ENCODE results near the gene ARID1B.

The ARID1B gene

DNA sequence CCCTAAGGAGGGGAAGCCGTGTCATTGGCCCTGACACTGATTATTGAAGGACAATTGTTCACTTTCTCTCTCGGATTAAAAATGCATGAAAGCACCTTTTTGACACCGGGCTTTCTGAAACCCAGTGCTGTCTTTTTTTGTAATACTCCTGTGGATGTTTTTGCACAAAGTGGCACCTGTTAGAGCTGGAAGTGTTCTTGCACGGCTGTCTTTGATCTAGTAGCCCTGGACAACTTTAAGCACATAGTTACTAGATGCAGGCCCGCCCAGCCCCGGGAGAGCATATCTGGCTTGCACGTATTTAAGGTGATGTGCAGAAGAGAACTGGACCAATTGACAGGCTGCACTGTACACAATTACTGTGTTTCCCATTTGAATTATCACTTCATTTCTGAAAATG is 72.6 kb downstream of the ARID1B start:
- Histone ChIP-seq H2AFZ (no peak overlapping the region), H3K27ac (no peak overlapping the region), H3K27me3 (ENCODE audit: control insufficient read depth, insufficient read depth, low read length) (no peaks in the 10 kb centered on the region), H3K4me2 (ENCODE audit: low read length) (no peak overlapping the region), H3K4me1 (peaks cover 41% of the 10 kb centered on the region), H3K36me3 (ENCODE audit: control insufficient read depth, insufficient read depth, low read length) (no peaks in the 10 kb centered on the region), H3K4me3 (ENCODE audit: low read depth, low read length) (no peak overlapping the region), H3K9ac (no peak overlapping the region), H3K9me3 (ENCODE audit: control insufficient read depth, low read length) (no peaks in the 10 kb centered on the region), H3K79me2 (peaks cover 89% of the 10 kb centered on the region)
- TF ChIP-seq, protein P1, sequence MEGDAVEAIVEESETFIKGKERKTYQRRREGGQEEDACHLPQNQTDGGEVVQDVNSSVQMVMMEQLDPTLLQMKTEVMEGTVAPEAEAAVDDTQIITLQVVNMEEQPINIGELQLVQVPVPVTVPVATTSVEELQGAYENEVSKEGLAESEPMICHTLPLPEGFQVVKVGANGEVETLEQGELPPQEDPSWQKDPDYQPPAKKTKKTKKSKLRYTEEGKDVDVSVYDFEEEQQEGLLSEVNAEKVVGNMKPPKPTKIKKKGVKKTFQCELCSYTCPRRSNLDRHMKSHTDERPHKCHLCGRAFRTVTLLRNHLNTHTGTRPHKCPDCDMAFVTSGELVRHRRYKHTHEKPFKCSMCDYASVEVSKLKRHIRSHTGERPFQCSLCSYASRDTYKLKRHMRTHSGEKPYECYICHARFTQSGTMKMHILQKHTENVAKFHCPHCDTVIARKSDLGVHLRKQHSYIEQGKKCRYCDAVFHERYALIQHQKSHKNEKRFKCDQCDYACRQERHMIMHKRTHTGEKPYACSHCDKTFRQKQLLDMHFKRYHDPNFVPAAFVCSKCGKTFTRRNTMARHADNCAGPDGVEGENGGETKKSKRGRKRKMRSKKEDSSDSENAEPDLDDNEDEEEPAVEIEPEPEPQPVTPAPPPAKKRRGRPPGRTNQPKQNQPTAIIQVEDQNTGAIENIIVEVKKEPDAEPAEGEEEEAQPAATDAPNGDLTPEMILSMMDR (IDR thresholded peaks at IDR 0.05), result no peak

DNA sequence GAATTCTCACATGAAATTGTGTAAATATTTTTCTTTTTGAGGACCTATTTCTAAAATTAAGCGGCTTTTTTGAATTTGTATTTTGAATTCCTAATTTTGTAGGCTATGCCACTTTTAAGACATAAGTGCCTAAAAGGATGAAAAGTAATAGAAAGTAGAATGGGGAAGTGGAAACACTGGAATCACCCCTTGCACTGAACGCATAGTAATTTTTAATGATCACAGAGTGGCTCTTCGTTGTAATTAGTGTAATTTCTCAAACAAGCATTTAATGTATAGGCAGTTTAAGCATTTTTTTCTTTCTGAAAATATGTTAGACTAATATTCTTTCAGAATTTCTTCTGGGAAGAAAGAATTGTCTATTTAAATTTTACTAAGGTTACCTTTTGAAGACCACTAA is 73.2 kb downstream of the ARID1B start:
- H3K9me3 ChIP-seq (ENCODE audit: control insufficient read depth, low read length), result no peaks in the 10 kb centered on the region
- TF ChIP-seq, protein P1 (IDR thresholded peaks at IDR 0.05), result no peak
- no peak overlapping the region for H3K9ac ChIP-seq
- peaks cover 88% of the 10 kb centered on the region for H3K79me2 ChIP-seq
- H3K27ac ChIP-seq, result no peak overlapping the region
- peaks cover 38% of the 10 kb centered on the region for H3K4me1 ChIP-seq
- no peaks in the 10 kb centered on the region for H3K36me3 ChIP-seq (ENCODE audit: control insufficient read depth, insufficient read depth, low read length)
- H3K4me3 ChIP-seq (ENCODE audit: low read depth, low read length), result no peak overlapping the region
- no peaks in the 10 kb centered on the region for H3K27me3 ChIP-seq (ENCODE audit: control insufficient read depth, insufficient read depth, low read length)
- H2AFZ ChIP-seq, result no peak overlapping the region
- no peak overlapping the region for H3K4me2 ChIP-seq (ENCODE audit: low read length)

DNA sequence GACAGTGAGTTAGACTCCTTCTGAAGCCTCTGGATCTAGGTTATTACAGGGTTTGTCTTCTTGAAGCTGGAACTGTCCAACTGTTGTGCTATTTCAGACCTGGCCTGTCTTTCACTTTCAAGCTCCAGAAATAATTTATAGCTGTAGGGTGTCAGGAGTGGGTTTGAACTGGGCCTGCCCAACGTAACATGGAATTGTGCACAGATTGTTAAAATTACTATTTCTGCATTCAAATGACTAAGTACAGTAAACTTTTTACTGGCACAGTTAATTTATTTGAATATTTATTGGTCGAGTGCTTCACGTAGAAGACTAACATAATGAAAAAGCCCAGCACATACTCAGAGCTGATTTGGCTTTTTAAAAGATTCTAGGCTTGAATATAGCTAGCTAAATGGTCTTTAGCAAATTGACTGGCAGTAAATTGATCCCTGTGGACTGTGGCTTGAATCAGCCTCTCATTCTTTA is 74.3 kb downstream of the ARID1B start:
- Histone ChIP-seq H3K4me2 (ENCODE audit: low read length) (no peak overlapping the region), H3K36me3 (ENCODE audit: control insufficient read depth, insufficient read depth, low read length) (no peaks in the 10 kb centered on the region), H2AFZ (no peak overlapping the region), H3K79me2 (peaks cover 88% of the 10 kb centered on the region), H3K4me1 (peaks cover 32% of the 10 kb centered on the region), H3K27me3 (ENCODE audit: control insufficient read depth, insufficient read depth, low read length) (no peaks in the 10 kb centered on the region), H3K9me3 (ENCODE audit: control insufficient read depth, low read length) (no peaks in the 10 kb centered on the region), H3K4me3 (ENCODE audit: low read depth, low read length) (no peak overlapping the region), H3K27ac (no peak overlapping the region), H3K9ac (no peak overlapping the region)
- TF ChIP-seq, protein P1 (IDR thresholded peaks at IDR 0.05), result no peak

DNA sequence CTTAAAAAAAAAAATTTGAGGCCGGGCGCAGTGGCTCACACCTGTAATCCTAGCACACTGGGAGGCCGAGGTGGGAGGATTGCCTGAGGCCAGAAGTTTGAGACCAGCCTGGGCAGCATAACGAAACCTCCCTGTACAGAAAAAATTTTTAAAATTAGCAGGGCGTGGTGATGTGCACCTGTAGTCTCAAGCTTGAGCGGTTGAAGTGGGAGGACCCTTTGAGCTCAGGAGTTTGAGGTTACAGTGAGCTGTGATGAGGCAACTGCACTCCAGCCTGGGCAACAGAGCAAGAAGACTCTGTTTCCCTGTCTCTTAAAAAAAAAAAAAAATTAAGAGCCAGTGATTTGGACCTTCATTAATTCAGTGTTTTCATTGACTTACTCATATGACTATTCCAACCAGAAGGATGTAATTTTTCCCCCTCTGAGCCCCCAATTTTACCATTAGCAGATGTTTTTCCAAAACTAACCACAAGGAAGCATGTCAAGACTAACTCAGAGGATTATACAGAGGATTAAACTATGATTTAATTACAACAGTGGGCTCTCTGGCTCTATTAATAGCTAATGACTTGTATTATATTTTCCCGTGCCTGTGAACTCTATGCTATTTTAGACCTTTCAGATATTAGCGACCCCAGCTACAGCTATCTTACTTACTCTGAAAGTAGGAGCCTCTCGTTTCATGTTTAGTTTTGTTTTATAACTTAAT is 75.1 kb downstream of the ARID1B start:
- Histone ChIP-seq H3K4me1 (peaks cover 24% of the 10 kb centered on the region), H3K36me3 (ENCODE audit: control insufficient read depth, insufficient read depth, low read length) (no peaks in the 10 kb centered on the region), H3K27me3 (ENCODE audit: control insufficient read depth, insufficient read depth, low read length) (no peaks in the 10 kb centered on the region), H2AFZ (no peak overlapping the region), H3K4me3 (ENCODE audit: low read depth, low read length) (no peak overlapping the region), H3K9ac (no peak overlapping the region), H3K9me3 (ENCODE audit: control insufficient read depth, low read length) (no peaks in the 10 kb centered on the region), H3K4me2 (ENCODE audit: low read length) (no peak overlapping the region), H3K27ac (no peak overlapping the region), H3K79me2 (peaks cover 86% of the 10 kb centered on the region)
- TF ChIP-seq, protein P1 (IDR thresholded peaks at IDR 0.05), result no peak

DNA sequence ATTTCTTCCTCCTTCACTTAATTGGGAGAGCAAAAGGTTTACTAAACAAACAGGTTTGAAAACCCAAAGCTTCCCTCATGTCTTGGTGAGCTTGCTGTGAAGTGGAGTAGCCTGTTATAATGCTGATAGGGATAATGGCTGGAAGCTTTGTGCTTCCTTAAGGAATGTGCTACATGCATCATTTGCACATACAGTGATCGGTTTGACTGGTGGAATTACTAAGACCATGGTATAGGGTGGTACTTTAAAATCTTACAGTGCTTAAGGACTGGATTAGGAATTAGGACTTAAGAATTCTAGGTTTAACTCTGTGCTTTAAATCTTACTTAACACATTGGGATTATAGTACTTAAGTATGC is 75.7 kb downstream of the ARID1B start:
- TF ChIP-seq, protein P1 (IDR thresholded peaks at IDR 0.05), result no peak
- Histone ChIP-seq H3K4me2 (ENCODE audit: low read length) (no peak overlapping the region), H3K4me1 (peaks cover 23% of the 10 kb centered on the region), H3K4me3 (ENCODE audit: low read depth, low read length) (no peak overlapping the region), H3K27ac (no peak overlapping the region), H3K9me3 (ENCODE audit: control insufficient read depth, low read length) (no peaks in the 10 kb centered on the region), H3K9ac (no peak overlapping the region), H3K36me3 (ENCODE audit: control insufficient read depth, insufficient read depth, low read length) (no peaks in the 10 kb centered on the region), H3K27me3 (ENCODE audit: control insufficient read depth, insufficient read depth, low read length) (no peaks in the 10 kb centered on the region), H2AFZ (no peak overlapping the region), H3K79me2 (peaks cover 86% of the 10 kb centered on the region)
